Nephron progenitor cell (in vitro differentiated cells): ENCODE measurements around the gene TIMM17B.
A peak's percentile ranks its signal among the peaks of the same experiment; 100 is the strongest.

ENCODE experiments used
- DNase-seq: peaks from one replicate; pipeline ENCODE4 v3.0.0; 2021
- H3K27ac Mint-ChIP-seq: 2 replicates; pipeline ENCODE4 v1.8.0; 2021; ENCODE audit warnings: mild to moderate bottlenecking, moderate library complexity, mixed read lengths
- H3K27me3 Mint-ChIP-seq: 2 replicates; pipeline ENCODE4 v1.8.0; 2021; ENCODE audit warnings: mild to moderate bottlenecking, low read depth, mixed read lengths; ENCODE audit not compliant: poor library complexity
- H3K36me3 Mint-ChIP-seq: 2 replicates; pipeline ENCODE4 v1.8.0; 2021; ENCODE audit warnings: low read depth, mixed read lengths
- H3K4me1 Mint-ChIP-seq: 2 replicates; pipeline ENCODE4 v1.8.0; 2021; ENCODE audit warnings: mixed read lengths
- H3K4me3 Mint-ChIP-seq: 2 replicates; pipeline ENCODE4 v1.8.0; 2021; ENCODE audit warnings: mild to moderate bottlenecking, moderate library complexity, mixed read lengths
- H3K9me3 Mint-ChIP-seq: 2 replicates; pipeline ENCODE4 v1.8.0; 2021; ENCODE audit warnings: mild to moderate bottlenecking, moderate library complexity, mixed read lengths
- CTCF ChIP-seq: fragments of 200-600 bp; sonication (generic); IDR thresholded peaks from 2 replicates; pipeline ENCODE4 v1.5.0; 2021; ENCODE audit warnings: antibody characterized with exemption

TIMM17B gene

GRCh38 chrX:48908600-48908999, 11.0 kb upstream of the TIMM17B start:
- no peak for TF ChIP-seq CTCF
- no peak overlapping the region for H3K4me3 Mint-ChIP-seq
- H3K27me3 Mint-ChIP-seq = peaks cover 7% of the 10 kb centered on the region
- peaks cover 13% of the 10 kb centered on the region for H3K36me3 Mint-ChIP-seq
- no peak for DNase-seq
- H3K9me3 Mint-ChIP-seq = peaks cover 27% of the 10 kb centered on the region
- peaks cover 27% of the 10 kb centered on the region for H3K4me1 Mint-ChIP-seq
- H3K27ac Mint-ChIP-seq = no peak overlapping the region

DNA sequence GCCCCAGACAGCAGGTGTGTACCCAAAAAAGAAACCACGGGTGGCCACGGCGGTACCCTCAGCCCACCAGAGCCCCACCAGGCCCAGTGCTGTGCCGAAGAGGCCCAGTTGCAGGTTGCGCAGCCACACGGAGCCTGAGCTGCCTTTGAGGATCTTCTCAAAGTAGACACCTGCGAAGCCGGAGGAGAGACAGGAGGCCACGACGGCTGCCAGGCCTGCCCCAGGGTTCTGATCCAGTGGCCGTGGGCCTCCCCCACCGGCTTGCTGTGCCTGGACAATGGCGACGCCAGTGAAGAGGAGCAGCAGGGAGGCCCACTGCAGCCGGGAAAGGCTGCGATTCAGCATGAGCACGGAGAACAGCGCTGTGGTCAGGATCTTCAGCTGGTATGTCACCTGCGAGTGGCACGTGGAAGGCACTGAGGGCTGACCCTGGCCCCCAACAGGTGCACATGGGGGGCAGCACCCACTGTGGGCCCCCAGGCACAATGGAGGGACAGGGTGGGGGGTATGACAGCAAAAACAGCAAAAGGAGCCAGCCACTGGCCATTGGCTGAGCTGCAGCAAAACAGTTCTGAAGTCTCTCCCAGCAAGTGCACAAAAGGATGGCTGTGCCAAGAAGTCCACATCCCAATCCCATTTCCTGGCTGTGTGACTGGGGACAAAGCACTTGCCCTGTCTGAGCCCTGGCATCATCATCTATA, 7.7 kb upstream of the TIMM17B start:
- no peak for DNase-seq
- Mint-ChIP-seq H3K27ac (no peak overlapping the region), H3K36me3 (peaks cover 34% of the 10 kb centered on the region), H3K27me3 (no peaks in the 10 kb centered on the region), H3K9me3 (peaks cover 33% of the 10 kb centered on the region), H3K4me3 (no peak overlapping the region), H3K4me1 (peaks cover under 1% of the 10 kb centered on the region)
- no peak for TF ChIP-seq CTCF

- Mint-ChIP-seq H3K9me3 (peaks cover 33% of the 10 kb centered on the region), H3K27me3 (no peaks in the 10 kb centered on the region), H3K36me3 (peaks cover 34% of the 10 kb centered on the region), H3K4me1 (no peaks in the 10 kb centered on the region), H3K27ac (no peak overlapping the region), H3K4me3 (no peak overlapping the region)
- DNase-seq = no peak
- TF ChIP-seq CTCF = no peak
Observed at GRCh38 chrX:48904626-48905025, 7.1 kb upstream of the TIMM17B start.

GRCh38 chrX:48904180-48904579, 6.6 kb upstream of the TIMM17B start:
- Mint-ChIP-seq H3K4me1 (no peaks in the 10 kb centered on the region), H3K36me3 (peaks cover 34% of the 10 kb centered on the region), H3K27me3 (no peaks in the 10 kb centered on the region), H3K27ac (peak overlapping the region; percentile 77), H3K9me3 (peaks cover 33% of the 10 kb centered on the region), H3K4me3 (no peak overlapping the region)
- no peak for TF ChIP-seq CTCF
- DNase-seq = no peak

GRCh38 chrX:48903290-48903689, 5.7 kb upstream of the TIMM17B start:
- Mint-ChIP-seq H3K4me3 (no peak overlapping the region), H3K9me3 (peaks cover 32% of the 10 kb centered on the region), H3K36me3 (peaks cover 29% of the 10 kb centered on the region), H3K27me3 (no peaks in the 10 kb centered on the region), H3K4me1 (peaks cover 3% of the 10 kb centered on the region), H3K27ac (no peak overlapping the region)
- no peak for DNase-seq
- no peak for TF ChIP-seq CTCF

- no peak overlapping the region for H3K27ac Mint-ChIP-seq
- H3K4me3 Mint-ChIP-seq = no peak overlapping the region
- peaks cover under 1% of the 10 kb centered on the region for H3K27me3 Mint-ChIP-seq
- peaks cover 33% of the 10 kb centered on the region for H3K9me3 Mint-ChIP-seq
- no peak for TF ChIP-seq CTCF
- H3K4me1 Mint-ChIP-seq = peaks cover 6% of the 10 kb centered on the region
- no peak for DNase-seq
- H3K36me3 Mint-ChIP-seq = peaks cover 28% of the 10 kb centered on the region
Observed at GRCh38 chrX:48902776-48903175, 5.2 kb upstream of the TIMM17B start.
